ENCODE measurements around the gene RBMS1.

The RBMS1 gene

GRCh38 chr2:160242893-160243564 lies 250.6 kb downstream of the RBMS1 start:
- no peak for DNase-seq

GRCh38 chr2:160241251-160242137 lies 252.1 kb downstream of the RBMS1 start:
- no peak for DNase-seq

- no peak for DNase-seq
Observed at GRCh38 chr2:160239436-160239835, 254.2 kb downstream of the RBMS1 start.

DNA sequence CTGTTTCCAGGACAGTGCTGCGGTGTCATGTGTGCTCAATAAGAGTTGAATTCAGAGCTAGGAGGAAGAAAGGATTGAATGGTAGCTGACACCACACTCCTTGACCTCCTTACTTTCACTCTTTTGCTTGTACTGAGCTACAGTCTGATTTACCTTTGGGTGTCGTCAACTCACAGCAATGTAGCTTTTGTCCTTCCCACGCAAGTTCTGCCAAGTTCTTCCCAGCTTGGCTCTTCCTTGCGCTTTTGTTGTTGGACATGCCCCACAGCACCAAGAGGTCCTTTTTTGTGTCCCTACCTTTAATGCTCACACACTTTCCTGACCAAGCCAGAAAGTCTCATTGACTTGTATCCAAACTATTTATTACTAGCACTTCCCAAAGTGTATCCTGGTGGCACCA lies 255.2 kb downstream of the RBMS1 start:
- DNase-seq: no peak

- DNase-seq: no peak
Observed at GRCh38 chr2:160232905-160233475, 260.6 kb downstream of the RBMS1 start.

- DNase-seq: no peak
Observed at GRCh38 chr2:160229591-160229990, 264.0 kb downstream of the RBMS1 start.

DNA sequence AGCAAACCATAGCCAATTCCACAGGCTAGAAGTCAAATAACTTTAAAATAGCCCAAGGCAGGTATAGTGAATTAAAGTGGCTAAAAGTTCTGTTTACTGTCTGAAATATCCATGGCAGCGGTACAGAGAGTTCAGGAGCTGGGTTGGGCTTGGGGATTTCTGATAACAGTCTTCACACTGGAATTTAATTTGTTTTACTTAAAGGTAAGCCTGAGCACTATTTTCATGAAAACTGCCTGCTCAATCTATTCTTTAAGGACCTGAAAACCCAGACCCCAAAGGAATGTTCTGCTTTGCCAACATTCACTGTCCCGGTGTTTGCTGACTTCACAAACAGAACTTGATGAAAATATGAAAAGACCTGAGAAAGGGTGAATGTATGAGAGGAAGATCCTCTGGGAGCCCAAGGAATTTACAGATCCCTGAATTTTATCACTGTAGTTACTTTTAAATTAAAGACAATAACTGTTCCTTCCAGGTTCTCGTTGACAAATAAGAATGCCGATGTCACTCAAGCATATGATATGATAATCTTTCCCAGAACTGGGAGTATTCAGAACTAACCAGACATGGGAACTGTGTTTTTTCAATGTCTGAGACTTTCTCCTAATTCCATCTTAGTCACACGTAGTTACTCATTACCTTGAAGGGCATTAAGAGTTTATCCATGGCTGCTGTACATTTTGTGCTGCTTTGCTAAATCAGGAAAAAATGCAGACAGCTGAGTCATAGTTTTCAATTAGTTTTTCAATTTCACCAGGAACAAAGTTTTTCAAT lies 265.3 kb downstream of the RBMS1 start:
- no peak for DNase-seq

DNA sequence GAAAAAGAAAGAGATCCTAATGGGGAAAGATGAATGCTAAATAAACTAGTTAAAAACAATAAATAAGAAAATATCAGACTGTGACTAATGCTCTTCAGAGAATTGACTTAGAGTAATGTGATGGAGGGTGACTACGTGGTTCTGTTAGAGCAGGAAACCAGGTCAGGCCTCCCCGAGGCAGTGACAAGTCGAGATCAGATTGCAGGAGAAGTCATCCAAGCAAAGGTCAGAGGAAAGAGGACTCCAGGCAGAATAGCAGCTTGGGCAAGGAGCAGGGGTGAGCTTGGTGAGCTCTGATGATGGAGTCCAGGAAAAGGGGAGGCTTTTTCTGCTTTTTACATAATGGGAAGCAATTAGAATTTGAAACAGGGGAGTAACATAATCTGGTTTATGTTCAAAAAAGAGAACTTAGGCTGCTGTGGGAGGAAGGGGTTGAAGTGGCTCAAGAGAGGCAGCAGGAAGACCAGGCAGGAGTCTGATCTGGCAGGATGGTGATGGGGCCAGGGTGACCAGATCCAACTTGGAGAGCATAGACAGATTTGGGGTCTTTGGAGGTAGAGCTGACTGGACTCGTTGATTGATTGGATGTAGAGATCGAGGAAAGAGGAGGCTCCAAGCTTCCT lies 266.2 kb downstream of the RBMS1 start:
- DNase-seq: no peak

DNA sequence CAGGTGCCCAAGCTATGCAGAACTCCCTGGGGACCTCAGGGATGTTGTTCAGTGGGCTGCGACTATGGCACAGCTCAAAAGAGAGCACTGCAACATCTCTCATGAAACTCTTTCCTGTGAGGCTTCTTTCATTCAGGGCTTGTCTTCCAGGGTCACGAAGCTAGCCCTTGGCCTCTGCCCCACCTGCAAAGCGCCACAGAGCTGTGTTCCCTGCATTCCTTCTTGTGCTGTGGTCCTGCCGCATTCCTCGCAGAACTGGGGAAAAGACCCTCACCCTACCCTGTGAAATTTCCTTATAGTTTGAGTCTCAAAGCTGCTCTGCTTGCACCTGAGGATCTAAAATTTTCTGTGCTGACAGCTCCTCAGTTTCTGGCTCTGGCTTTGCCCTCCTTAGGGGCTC lies 267.2 kb downstream of the RBMS1 start:
- no peak for DNase-seq

GRCh38 chr2:160225722-160226121 lies 267.9 kb downstream of the RBMS1 start:
- no peak for DNase-seq

- DNase-seq: no peak
Observed at GRCh38 chr2:160224507-160224906, 269.1 kb downstream of the RBMS1 start.

DNA sequence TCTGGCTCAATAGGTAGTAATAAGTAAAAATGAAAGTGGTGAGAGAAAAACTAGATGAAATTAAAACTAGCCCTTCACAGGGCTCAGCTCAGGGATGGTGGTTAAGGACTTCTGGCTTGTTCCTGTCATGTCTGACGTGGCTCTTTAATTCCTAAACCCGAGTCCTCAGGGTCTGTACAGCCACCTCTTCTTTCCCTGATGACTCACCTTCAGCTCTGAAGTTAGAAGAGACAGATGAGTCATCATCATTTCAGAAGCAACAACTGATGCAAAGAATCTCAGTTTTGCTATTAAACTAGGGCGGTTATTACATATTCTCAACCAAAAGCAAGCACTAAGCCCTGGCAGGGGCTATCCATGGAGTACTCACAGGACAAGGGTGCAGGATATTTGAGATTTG lies 269.5 kb downstream of the RBMS1 start:
- no peak for DNase-seq

DNA sequence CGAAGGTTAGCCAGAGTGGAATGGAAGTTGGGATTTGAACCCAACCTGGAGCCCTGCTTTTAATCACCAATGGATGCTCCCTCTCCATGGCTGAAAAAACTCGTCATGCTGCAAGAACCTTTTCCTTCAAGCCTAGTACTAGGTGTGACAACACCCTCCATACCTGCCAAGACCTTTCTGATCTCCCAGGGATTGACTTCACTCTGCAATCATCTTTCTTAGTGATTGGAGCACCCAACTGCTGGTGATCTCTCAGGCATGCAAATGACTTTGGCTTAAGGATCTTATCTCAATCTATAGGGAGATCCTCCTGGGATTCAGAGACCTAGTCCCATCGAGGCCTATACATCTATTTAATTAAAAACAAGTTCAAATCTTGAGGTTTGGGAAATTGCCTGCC lies 270.0 kb downstream of the RBMS1 start:
- DNase-seq: no peak

DNA sequence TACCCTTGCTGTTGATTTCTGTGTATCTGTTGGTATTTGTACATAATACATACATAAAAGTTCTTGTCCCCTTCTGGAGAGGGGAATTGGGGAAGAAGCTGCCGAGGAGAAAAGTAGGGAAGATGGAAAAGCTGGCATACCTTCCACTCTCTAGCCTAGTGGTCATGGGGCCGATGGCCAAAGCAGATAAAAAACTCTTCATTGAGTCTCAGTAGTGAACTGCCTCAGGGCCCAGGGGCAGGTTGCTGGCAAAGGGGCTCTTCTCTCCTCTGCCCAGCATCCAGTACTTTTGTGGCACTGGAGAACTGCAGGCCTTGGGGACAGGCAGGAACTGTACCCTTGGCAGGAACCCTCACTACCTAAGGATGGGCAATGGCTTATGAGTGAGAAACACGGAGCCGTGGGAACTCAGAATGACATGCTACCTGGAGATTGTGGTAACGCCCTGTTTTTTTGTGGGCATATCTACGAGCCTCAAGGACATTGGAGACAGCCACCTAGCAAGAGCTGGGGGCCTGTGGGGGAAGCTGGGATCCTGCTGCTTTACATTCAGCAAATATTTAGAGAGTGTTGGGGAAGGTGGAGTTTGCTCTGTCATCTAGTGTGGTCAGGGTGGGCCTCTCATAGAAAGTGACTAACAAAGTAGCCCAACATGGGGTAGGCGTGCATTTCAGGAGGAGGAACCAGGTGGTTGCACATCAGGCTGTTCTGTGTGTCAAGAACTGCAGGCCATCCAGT lies 270.9 kb downstream of the RBMS1 start:
- no peak for DNase-seq
